Liver (tissue), 9 donors: ENCODE measurements around the gene NDUFA8. TPM values are rescaled to one million over a fixed set of nuclear protein-coding genes. Genes with fewer than 3 reads are reported as not detected.

Experiments
- DNase-seq: peaks from one replicate; pipeline ENCODE4 v3.0.0-alpha.2; 2017; ENCODE audit warnings: low spot score
- H3K27ac ChIP-seq, 2 donors: one replicate each; pipeline ENCODE4 v1.7.0; 2013; ENCODE audit warnings: inconsistent platforms in 2 of 2, low read length in 2 of 2, control low read depth in 1 of 2, low read depth in 1 of 2, mild to moderate bottlenecking in 1 of 2
- H3K27me3 ChIP-seq, 4 donors: one replicate each; pipeline versions ENCODE4 v1.6.1 to v1.7.0; 2013; ENCODE audit warnings: low read length in 3 of 4, inconsistent platforms in 1 of 4, mild to moderate bottlenecking in 1 of 4, moderate library complexity in 1 of 4; ENCODE audit not compliant: control insufficient read depth in 4 of 4, insufficient read depth in 4 of 4
- H3K36me3 ChIP-seq, 4 donors: one replicate each; pipeline versions ENCODE4 v1.6.1 to v1.7.0; 2013; ENCODE audit warnings: low read length in 3 of 4, mild to moderate bottlenecking in 3 of 4, low read depth in 1 of 4, moderate library complexity in 1 of 4; ENCODE audit not compliant: control insufficient read depth in 4 of 4, insufficient read depth in 3 of 4
- H3K4me1 ChIP-seq, 4 donors: one replicate each; pipeline versions ENCODE4 v1.6.1 to v1.7.0; 2013; ENCODE audit warnings: low read length in 3 of 4, mild to moderate bottlenecking in 3 of 4, moderate library complexity in 1 of 4; ENCODE audit not compliant: control insufficient read depth in 4 of 4, insufficient read depth in 4 of 4
- H3K4me3 ChIP-seq, 3 donors: one replicate each; pipeline versions ENCODE4 v1.6.1 to v1.7.0; 2013; ENCODE audit warnings: low read length in 3 of 3, control low read depth in 1 of 3, low read depth in 1 of 3, mild to moderate bottlenecking in 1 of 3
- H3K9ac ChIP-seq, 2 donors: one replicate each; pipeline ENCODE4 v1.7.0; 2013; ENCODE audit warnings: low read length in 2 of 2, mild to moderate bottlenecking in 2 of 2, moderate library complexity in 2 of 2, control low read depth in 1 of 2, low read depth in 1 of 2
- H3K9me3 ChIP-seq, 4 donors: one replicate each; pipeline versions ENCODE4 v1.6.1 to v1.7.0; 2013; ENCODE audit warnings: low read length in 3 of 4; ENCODE audit not compliant: control insufficient read depth in 4 of 4
- EGR1 ChIP-seq, 2 donors: IDR thresholded peaks; 2 replicates each; pipeline ENCODE4 v1.6.1; 2016 to 2018; ENCODE audit warnings: antibody characterized with exemption in 2 of 2, low read depth in 2 of 2
- FOXA1 ChIP-seq: IDR thresholded peaks from 2 replicates; pipeline ENCODE4 v1.6.1; 2016; ENCODE audit warnings: antibody characterized with exemption
- FOXA2 ChIP-seq: IDR thresholded peaks from 2 replicates; pipeline ENCODE4 v1.6.1; 2016; ENCODE audit warnings: antibody characterized with exemption
- GABPA ChIP-seq, 2 donors: IDR thresholded peaks in 1 of 2; conservative IDR thresholded peaks in 1 of 2; 2 replicates each; pipeline ENCODE4 v1.6.1; 2016; ENCODE audit warnings: antibody characterized with exemption in 2 of 2, mild to moderate bottlenecking in 1 of 2, moderate library complexity in 1 of 2
- HNF4A ChIP-seq, 2 donors: conservative IDR thresholded peaks; 2 replicates each; pipeline ENCODE4 v1.6.1; 2016; ENCODE audit warnings: antibody characterized with exemption in 2 of 2, mild to moderate bottlenecking in 2 of 2
- HNF4G ChIP-seq: IDR thresholded peaks from 2 replicates; pipeline ENCODE4 v1.6.1; 2016; ENCODE audit warnings: antibody characterized with exemption
- JUND ChIP-seq, 2 donors: IDR thresholded peaks; 2 replicates each; pipeline ENCODE4 v1.6.1; 2016; ENCODE audit warnings: antibody characterized with exemption in 2 of 2
- NR2F2 ChIP-seq: IDR thresholded peaks from 2 replicates; pipeline ENCODE4 v1.6.1; 2016; ENCODE audit warnings: antibody characterized with exemption
- RAD21 ChIP-seq, 2 donors: IDR thresholded peaks; 2 replicates each; pipeline ENCODE4 v1.6.1; 2016; ENCODE audit warnings: antibody characterized with exemption in 2 of 2, mild to moderate bottlenecking in 2 of 2
- RXRA ChIP-seq, 2 donors: IDR thresholded peaks; 2 replicates each; pipeline ENCODE4 v1.6.1; 2017 to 2018; ENCODE audit warnings: antibody characterized with exemption in 2 of 2, mild to moderate bottlenecking in 1 of 2
- SP1 ChIP-seq: IDR thresholded peaks from 2 replicates; pipeline ENCODE4 v1.6.1; 2018; ENCODE audit warnings: antibody characterized with exemption, mild to moderate bottlenecking
- TAF1 ChIP-seq: conservative IDR thresholded peaks from 2 replicates; pipeline ENCODE4 v1.6.1; 2016; ENCODE audit warnings: antibody characterized with exemption, mild to moderate bottlenecking
- YY1 ChIP-seq: IDR thresholded peaks from 2 replicates; pipeline ENCODE4 v1.6.1; 2016; ENCODE audit warnings: antibody characterized with exemption, mild to moderate bottlenecking
- WGBS: extraction: QIAGEN DNeasy Blood & Tissue Kit; methylation state at CpG from one replicate; pipeline ENCODE4 v1.1.7; 2013; 5-methylcytosine and 5-hydroxymethylcytosine counted together
- polyA plus RNA-seq, 2 donors: library from polyadenylated mRNA; stranded (reverse) in 1 of 2; unstranded in 1 of 2; fragments of 200-250 nt in 1 of 2; fragments of >200 nt in 1 of 2; fragmentation: Nextera tagmentation in 1 of 2; extraction: Ambion mirVana in 1 of 2; gene quantifications; one replicate each; pipeline versions ENCODE4 v1.2.1 to v1.2.3, GENCODE V29; 2013 to 2015
- total RNA-seq, 2 donors: library from RNA; depleted of rRNA; stranded (reverse); fragments of >200 nt; gene quantifications; one replicate each; pipeline ENCODE4 v1.2.3, GENCODE V29; 2014
- TF ChIP-seq, protein P1 (sequence below): IDR thresholded peaks from 2 replicates; pipeline ENCODE4 v1.6.1; 2016; ENCODE audit warnings: antibody characterized with exemption
- TF ChIP-seq, protein P2 (sequence below): IDR thresholded peaks from 2 replicates; pipeline ENCODE4 v1.6.1; 2016; ENCODE audit warnings: antibody characterized with exemption
- TF ChIP-seq, protein P3 (sequence below): IDR thresholded peaks from 2 replicates; pipeline ENCODE4 v1.6.1; 2016; ENCODE audit warnings: antibody characterized with exemption
- TF ChIP-seq, protein P4 (sequence below): IDR thresholded peaks from 2 replicates; pipeline ENCODE4 v1.6.1; 2016; ENCODE audit warnings: antibody characterized with exemption, mild to moderate bottlenecking
- TF ChIP-seq, protein P5 (sequence below): fragments of 150-350 bp; IDR thresholded peaks from 2 replicates; pipeline ENCODE4 v1.5.1; 2017; ENCODE audit warnings: improper control_type of control experiment, low read depth, low read length; ENCODE audit not compliant: missing input control
- donor health status: healthy.
- donor health status: healthy.
- donor health status: healthy.
- donor health status: healthy.
- donor health status: healthy.

Gene NDUFA8
- total and polyA plus RNA-seq, 4 donors, result 24.9 to 51.9 (median 38.8) TPM

DNA sequence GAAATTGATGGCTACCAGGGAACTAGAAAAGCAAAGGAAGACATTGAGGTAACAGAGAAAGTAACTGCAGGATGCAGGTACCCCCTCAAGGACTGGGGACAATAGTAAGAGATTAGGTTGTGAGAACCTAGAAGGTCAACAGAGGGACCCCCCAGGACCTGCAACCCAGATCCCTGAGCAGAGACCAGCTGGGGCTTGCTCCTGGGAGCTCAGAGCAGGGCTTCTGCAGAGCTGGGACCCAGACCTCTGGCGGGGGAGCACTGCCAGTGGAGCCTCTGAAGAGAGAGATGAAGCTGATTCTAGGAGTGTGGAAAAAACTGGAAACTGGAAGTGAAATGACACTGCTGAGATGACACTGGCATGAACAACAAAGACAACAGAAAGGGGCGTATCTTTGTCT, 17.3 kb upstream of the NDUFA8 start:
- H3K9ac ChIP-seq, result no peak overlapping the region
- no peaks in the 10 kb centered on the region for H3K9me3 ChIP-seq
- H3K36me3 ChIP-seq, result no peaks in the 10 kb centered on the region
- TF ChIP-seq HNF4A (conservative IDR thresholded peaks at IDR 0.05) (no peak), FOXA1 (no peak), SP1 (no peak), TAF1 (no peak)
- TF ChIP-seq, protein P1, sequence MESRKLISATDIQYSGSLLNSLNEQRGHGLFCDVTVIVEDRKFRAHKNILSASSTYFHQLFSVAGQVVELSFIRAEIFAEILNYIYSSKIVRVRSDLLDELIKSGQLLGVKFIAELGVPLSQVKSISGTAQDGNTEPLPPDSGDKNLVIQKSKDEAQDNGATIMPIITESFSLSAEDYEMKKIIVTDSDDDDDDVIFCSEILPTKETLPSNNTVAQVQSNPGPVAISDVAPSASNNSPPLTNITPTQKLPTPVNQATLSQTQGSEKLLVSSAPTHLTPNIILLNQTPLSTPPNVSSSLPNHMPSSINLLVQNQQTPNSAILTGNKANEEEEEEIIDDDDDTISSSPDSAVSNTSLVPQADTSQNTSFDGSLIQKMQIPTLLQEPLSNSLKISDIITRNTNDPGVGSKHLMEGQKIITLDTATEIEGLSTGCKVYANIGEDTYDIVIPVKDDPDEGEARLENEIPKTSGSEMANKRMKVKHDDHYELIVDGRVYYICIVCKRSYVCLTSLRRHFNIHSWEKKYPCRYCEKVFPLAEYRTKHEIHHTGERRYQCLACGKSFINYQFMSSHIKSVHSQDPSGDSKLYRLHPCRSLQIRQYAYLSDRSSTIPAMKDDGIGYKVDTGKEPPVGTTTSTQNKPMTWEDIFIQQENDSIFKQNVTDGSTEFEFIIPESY, result no peak
- TF ChIP-seq, protein P2, sequence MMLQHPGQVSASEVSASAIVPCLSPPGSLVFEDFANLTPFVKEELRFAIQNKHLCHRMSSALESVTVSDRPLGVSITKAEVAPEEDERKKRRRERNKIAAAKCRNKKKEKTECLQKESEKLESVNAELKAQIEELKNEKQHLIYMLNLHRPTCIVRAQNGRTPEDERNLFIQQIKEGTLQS, result no peak
- peaks cover 0 to 4% (median 0%) of the 10 kb centered on the region in 4 donors for H3K27me3 ChIP-seq
- H3K27ac ChIP-seq, result no peak overlapping the region
- no peak for DNase-seq
- WGBS, result 80% methylated on average over 2 of the region's 2 CpGs
- H3K4me1 ChIP-seq, result no peaks in the 10 kb centered on the region
- H3K4me3 ChIP-seq, result no peak overlapping the region

DNA sequence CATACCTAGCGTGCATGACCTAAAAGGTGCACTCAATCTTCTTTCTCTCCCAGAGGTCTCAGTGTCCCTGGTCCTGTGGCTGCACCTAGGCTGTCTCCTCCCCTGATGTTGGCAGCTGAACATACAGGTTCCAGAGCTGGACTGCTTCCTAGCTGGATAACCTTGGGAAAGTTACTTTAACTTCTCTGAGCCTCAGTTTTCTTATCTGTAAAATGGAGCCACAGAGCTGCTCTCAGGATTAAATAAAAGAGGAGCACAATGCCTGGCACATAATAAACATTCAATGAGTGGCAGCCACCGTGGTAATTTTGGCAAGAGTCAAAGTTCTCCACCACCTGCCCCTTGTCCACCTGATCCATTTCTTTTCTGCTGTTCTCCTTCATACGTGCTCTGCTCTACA, 14.1 kb upstream of the NDUFA8 start:
- 71% methylated on average over 3 of the region's 3 CpGs for WGBS
- TF ChIP-seq, protein P3, sequence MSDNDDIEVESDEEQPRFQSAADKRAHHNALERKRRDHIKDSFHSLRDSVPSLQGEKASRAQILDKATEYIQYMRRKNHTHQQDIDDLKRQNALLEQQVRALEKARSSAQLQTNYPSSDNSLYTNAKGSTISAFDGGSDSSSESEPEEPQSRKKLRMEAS, result no peak
- TF ChIP-seq EGR1 (IDR thresholded peaks at IDR 0.05; ENCODE audit: low read depth in 2 of 2), result no peak
- no peak for TF ChIP-seq SP1
- TF ChIP-seq, protein P2, result no peak
- no peak for TF ChIP-seq HNF4G
- TF ChIP-seq, protein P4, sequence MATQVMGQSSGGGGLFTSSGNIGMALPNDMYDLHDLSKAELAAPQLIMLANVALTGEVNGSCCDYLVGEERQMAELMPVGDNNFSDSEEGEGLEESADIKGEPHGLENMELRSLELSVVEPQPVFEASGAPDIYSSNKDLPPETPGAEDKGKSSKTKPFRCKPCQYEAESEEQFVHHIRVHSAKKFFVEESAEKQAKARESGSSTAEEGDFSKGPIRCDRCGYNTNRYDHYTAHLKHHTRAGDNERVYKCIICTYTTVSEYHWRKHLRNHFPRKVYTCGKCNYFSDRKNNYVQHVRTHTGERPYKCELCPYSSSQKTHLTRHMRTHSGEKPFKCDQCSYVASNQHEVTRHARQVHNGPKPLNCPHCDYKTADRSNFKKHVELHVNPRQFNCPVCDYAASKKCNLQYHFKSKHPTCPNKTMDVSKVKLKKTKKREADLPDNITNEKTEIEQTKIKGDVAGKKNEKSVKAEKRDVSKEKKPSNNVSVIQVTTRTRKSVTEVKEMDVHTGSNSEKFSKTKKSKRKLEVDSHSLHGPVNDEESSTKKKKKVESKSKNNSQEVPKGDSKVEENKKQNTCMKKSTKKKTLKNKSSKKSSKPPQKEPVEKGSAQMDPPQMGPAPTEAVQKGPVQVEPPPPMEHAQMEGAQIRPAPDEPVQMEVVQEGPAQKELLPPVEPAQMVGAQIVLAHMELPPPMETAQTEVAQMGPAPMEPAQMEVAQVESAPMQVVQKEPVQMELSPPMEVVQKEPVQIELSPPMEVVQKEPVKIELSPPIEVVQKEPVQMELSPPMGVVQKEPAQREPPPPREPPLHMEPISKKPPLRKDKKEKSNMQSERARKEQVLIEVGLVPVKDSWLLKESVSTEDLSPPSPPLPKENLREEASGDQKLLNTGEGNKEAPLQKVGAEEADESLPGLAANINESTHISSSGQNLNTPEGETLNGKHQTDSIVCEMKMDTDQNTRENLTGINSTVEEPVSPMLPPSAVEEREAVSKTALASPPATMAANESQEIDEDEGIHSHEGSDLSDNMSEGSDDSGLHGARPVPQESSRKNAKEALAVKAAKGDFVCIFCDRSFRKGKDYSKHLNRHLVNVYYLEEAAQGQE, result no peak
- no peak for TF ChIP-seq JUND (IDR thresholded peaks at IDR 0.05)
- no peak for TF ChIP-seq FOXA1
- TF ChIP-seq, protein P5, sequence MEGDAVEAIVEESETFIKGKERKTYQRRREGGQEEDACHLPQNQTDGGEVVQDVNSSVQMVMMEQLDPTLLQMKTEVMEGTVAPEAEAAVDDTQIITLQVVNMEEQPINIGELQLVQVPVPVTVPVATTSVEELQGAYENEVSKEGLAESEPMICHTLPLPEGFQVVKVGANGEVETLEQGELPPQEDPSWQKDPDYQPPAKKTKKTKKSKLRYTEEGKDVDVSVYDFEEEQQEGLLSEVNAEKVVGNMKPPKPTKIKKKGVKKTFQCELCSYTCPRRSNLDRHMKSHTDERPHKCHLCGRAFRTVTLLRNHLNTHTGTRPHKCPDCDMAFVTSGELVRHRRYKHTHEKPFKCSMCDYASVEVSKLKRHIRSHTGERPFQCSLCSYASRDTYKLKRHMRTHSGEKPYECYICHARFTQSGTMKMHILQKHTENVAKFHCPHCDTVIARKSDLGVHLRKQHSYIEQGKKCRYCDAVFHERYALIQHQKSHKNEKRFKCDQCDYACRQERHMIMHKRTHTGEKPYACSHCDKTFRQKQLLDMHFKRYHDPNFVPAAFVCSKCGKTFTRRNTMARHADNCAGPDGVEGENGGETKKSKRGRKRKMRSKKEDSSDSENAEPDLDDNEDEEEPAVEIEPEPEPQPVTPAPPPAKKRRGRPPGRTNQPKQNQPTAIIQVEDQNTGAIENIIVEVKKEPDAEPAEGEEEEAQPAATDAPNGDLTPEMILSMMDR, result no peak
- TF ChIP-seq FOXA2, result no peak
- TF ChIP-seq NR2F2, result no peak
- no peak for TF ChIP-seq RXRA (IDR thresholded peaks at IDR 0.05)
- TF ChIP-seq GABPA (IDR thresholded peaks at IDR 0.05 in 1 of 2, conservative IDR thresholded peaks at IDR 0.05 in 1 of 2), result no peak
- no peak for TF ChIP-seq YY1
- TF ChIP-seq TAF1, result no peak
- TF ChIP-seq RAD21 (IDR thresholded peaks at IDR 0.05), result no peak
- TF ChIP-seq, protein P1, result no peak
- H3K27me3 ChIP-seq, result peaks cover 0 to 3% (median 0%) of the 10 kb centered on the region in 4 donors
- no peak overlapping the region for H3K4me3 ChIP-seq
- no peak overlapping the region for H3K27ac ChIP-seq
- DNase-seq, result no peak
- H3K36me3 ChIP-seq, result no peaks in the 10 kb centered on the region
- H3K9ac ChIP-seq, result no peak overlapping the region
- H3K4me1 ChIP-seq, result no peaks in the 10 kb centered on the region
- no peaks in the 10 kb centered on the region for H3K9me3 ChIP-seq
